Small intestine (tissue), 7 donors: ENCODE results near the gene TENM4. TPM values are rescaled to one million over a fixed set of nuclear protein-coding genes. Genes with fewer than 3 reads are reported as not detected.

Experiments
- DNase-seq, 2 donors: peaks; one replicate each; pipeline versions ENCODE4 v3.0.0 to v3.0.0-alpha.2; 2013
- FAIRE-seq: peaks from 2 replicates; lab custom pipeline; 2012; peaks lifted over from hg19 to GRCh38; lab: Jason Lieb, UNC
- H3K27ac ChIP-seq, 3 donors: one replicate each; pipeline ENCODE4 v1.5.1; 2013; ENCODE audit warnings: low read length in 2 of 3, mild to moderate bottlenecking in 2 of 3, control low read depth in 1 of 3, inconsistent platforms in 1 of 3, low read depth in 1 of 3, moderate library complexity in 1 of 3
- H3K27me3 ChIP-seq, 3 donors: one replicate each; pipeline ENCODE4 v1.6.1; 2013; ENCODE audit warnings: low read length in 3 of 3, inconsistent platforms in 1 of 3; ENCODE audit not compliant: control insufficient read depth in 3 of 3, insufficient read depth in 3 of 3
- H3K36me3 ChIP-seq, 3 donors: one replicate each; pipeline ENCODE4 v1.6.1; 2013; ENCODE audit warnings: low read length in 3 of 3, inconsistent platforms in 1 of 3, low read depth in 1 of 3, mild to moderate bottlenecking in 1 of 3, moderate library complexity in 1 of 3; ENCODE audit not compliant: control insufficient read depth in 3 of 3, insufficient read depth in 2 of 3
- H3K4me1 ChIP-seq, 3 donors: one replicate each; pipeline ENCODE4 v1.6.1; 2013; ENCODE audit warnings: low read length in 2 of 3, inconsistent platforms in 1 of 3, low read depth in 1 of 3, mild to moderate bottlenecking in 1 of 3, moderate library complexity in 1 of 3; ENCODE audit not compliant: control insufficient read depth in 3 of 3, insufficient read depth in 2 of 3
- H3K4me3 ChIP-seq, 3 donors: one replicate each; pipeline ENCODE4 v1.5.1; 2013; ENCODE audit warnings: low read length in 3 of 3, control low read depth in 1 of 3, inconsistent platforms in 1 of 3, low read depth in 1 of 3, mild to moderate bottlenecking in 1 of 3, moderate library complexity in 1 of 3
- H3K9me3 ChIP-seq, 2 donors: one replicate each; pipeline ENCODE4 v1.6.1; 2013; ENCODE audit warnings: low read depth in 1 of 2, low read length in 1 of 2; ENCODE audit not compliant: control insufficient read depth in 2 of 2, insufficient read depth in 1 of 2
- WGBS, 3 donors: extraction: QIAGEN DNeasy Blood & Tissue Kit; methylation state at CpG; one replicate each; pipeline ENCODE4 v1.1.7; 2013; 5-methylcytosine and 5-hydroxymethylcytosine counted together
- polyA plus RNA-seq, 4 donors: library from polyadenylated mRNA; stranded (reverse) in 3 of 4; unstranded in 1 of 4; fragments of 200-250 nt in 3 of 4; fragments of 120-200 nt in 1 of 4; gene quantifications; one replicate each; pipeline versions ENCODE4 v1.2.1 to v1.2.3, GENCODE V29; 2013
- donor health status: healthy with polysubstance abuse.
- donor health status: control.
- donor health status: control.
- donor health status: Bipolar disorder and iron deficiency.
- donor health status: healthy.

Gene TENM4
- polyA plus RNA-seq, 4 donors, result under 0.01 to 0.96 (median 0.31) TPM; not detected in 1

GRCh38 chr11:78684377-78684776 lies 756.5 kb downstream of the TENM4 start:
- no peaks in the 10 kb centered on the region for H3K4me1 ChIP-seq
- no peaks in the 10 kb centered on the region for H3K36me3 ChIP-seq
- WGBS, 3 donors, result 88 to 91% (median 89%) methylated on average over 2 of the region's 2 CpGs
- no peaks in the 10 kb centered on the region for H3K9me3 ChIP-seq
- H3K4me3 ChIP-seq, result no peak overlapping the region
- DNase-seq, result no peak
- no peak for FAIRE-seq
- no peaks in the 10 kb centered on the region for H3K27me3 ChIP-seq
- no peak overlapping the region for H3K27ac ChIP-seq

- FAIRE-seq, result no peak
- H3K4me1 ChIP-seq, result no peaks in the 10 kb centered on the region
- H3K4me3 ChIP-seq, result no peak overlapping the region
- DNase-seq, result no peak
- no peaks in the 10 kb centered on the region for H3K27me3 ChIP-seq
- H3K27ac ChIP-seq, result no peak overlapping the region
- no peaks in the 10 kb centered on the region for H3K9me3 ChIP-seq
- 59 to 88% (median 60%) methylated on average over 5 of the region's 5 CpGs for WGBS, 3 donors
- no peaks in the 10 kb centered on the region for H3K36me3 ChIP-seq
Observed at GRCh38 chr11:78683774-78684173, 757.1 kb downstream of the TENM4 start.

GRCh38 chr11:78676026-78676557 lies 764.7 kb downstream of the TENM4 start:
- Histone ChIP-seq H3K27ac (no peak overlapping the region), H3K36me3 (no peaks in the 10 kb centered on the region), H3K4me3 (no peak overlapping the region), H3K4me1 (no peaks in the 10 kb centered on the region), H3K9me3 (no peaks in the 10 kb centered on the region), H3K27me3 (no peaks in the 10 kb centered on the region)
- FAIRE-seq (no peak), DNase-seq (no peak)
- WGBS, 3 donors, result 91 to 93% (median 93%) methylated on average over 24 of the region's 24 CpGs

GRCh38 chr11:78672850-78673620 lies 767.8 kb downstream of the TENM4 start:
- FAIRE-seq, result no peak
- no peaks in the 10 kb centered on the region for H3K4me1 ChIP-seq
- 70 to 82% (median 73%) methylated on average over 9 of the region's 9 CpGs for WGBS, 3 donors
- no peaks in the 10 kb centered on the region for H3K36me3 ChIP-seq
- H3K27ac ChIP-seq, result no peak overlapping the region
- no peaks in the 10 kb centered on the region for H3K27me3 ChIP-seq
- DNase-seq, result no peak
- H3K4me3 ChIP-seq, result no peak overlapping the region
- no peaks in the 10 kb centered on the region for H3K9me3 ChIP-seq

GRCh38 chr11:78669249-78669648 lies 771.6 kb downstream of the TENM4 start:
- FAIRE-seq, result no peak
- no peak for DNase-seq
- WGBS, 3 donors, result 97 to 99% (median 98%) methylated on average over 17 of the region's 17 CpGs

GRCh38 chr11:78667461-78667860 lies 773.4 kb downstream of the TENM4 start:
- DNase-seq (no peak), FAIRE-seq (no peak)
- H3K27me3 ChIP-seq, result no peaks in the 10 kb centered on the region
- no peaks in the 10 kb centered on the region for H3K9me3 ChIP-seq
- no peak overlapping the region for H3K27ac ChIP-seq
- 84 to 100% (median 95%) methylated on average over 2 of the region's 2 CpGs for WGBS, 3 donors
- no peaks in the 10 kb centered on the region for H3K4me1 ChIP-seq
- no peak overlapping the region for H3K4me3 ChIP-seq
- no peaks in the 10 kb centered on the region for H3K36me3 ChIP-seq

More at GRCh38 chr11:78669249-78669648, 771.6 kb downstream of the TENM4 start:
- Histone ChIP-seq H3K4me1 (no peaks in the 10 kb centered on the region), H3K9me3 (no peaks in the 10 kb centered on the region), H3K27me3 (no peaks in the 10 kb centered on the region), H3K27ac (no peak overlapping the region), H3K36me3 (no peaks in the 10 kb centered on the region), H3K4me3 (no peak overlapping the region)

- DNase-seq, result no peak
- Histone ChIP-seq H3K4me1 (no peaks in the 10 kb centered on the region), H3K27ac (no peak overlapping the region), H3K4me3 (no peak overlapping the region), H3K27me3 (no peaks in the 10 kb centered on the region), H3K9me3 (no peaks in the 10 kb centered on the region), H3K36me3 (no peaks in the 10 kb centered on the region)
- no peak for FAIRE-seq
Observed at GRCh38 chr11:78666675-78667160, 774.1 kb downstream of the TENM4 start.

GRCh38 chr11:78664636-78665035 lies 776.2 kb downstream of the TENM4 start:
- Histone ChIP-seq H3K4me3 (no peak overlapping the region), H3K4me1 (no peaks in the 10 kb centered on the region), H3K36me3 (no peaks in the 10 kb centered on the region), H3K9me3 (no peaks in the 10 kb centered on the region), H3K27me3 (no peaks in the 10 kb centered on the region), H3K27ac (no peak overlapping the region)
- DNase-seq, result no peak
- WGBS, 3 donors, result 93 to 97% (median 94%) methylated on average over 1 of the region's 1 CpG
- FAIRE-seq, result no peak
